Measurements from ENCODE around the gene TSC22D2.
A peak's percentile ranks its signal among the peaks of the same experiment; 100 is the strongest.

Gene TSC22D2

DNA sequence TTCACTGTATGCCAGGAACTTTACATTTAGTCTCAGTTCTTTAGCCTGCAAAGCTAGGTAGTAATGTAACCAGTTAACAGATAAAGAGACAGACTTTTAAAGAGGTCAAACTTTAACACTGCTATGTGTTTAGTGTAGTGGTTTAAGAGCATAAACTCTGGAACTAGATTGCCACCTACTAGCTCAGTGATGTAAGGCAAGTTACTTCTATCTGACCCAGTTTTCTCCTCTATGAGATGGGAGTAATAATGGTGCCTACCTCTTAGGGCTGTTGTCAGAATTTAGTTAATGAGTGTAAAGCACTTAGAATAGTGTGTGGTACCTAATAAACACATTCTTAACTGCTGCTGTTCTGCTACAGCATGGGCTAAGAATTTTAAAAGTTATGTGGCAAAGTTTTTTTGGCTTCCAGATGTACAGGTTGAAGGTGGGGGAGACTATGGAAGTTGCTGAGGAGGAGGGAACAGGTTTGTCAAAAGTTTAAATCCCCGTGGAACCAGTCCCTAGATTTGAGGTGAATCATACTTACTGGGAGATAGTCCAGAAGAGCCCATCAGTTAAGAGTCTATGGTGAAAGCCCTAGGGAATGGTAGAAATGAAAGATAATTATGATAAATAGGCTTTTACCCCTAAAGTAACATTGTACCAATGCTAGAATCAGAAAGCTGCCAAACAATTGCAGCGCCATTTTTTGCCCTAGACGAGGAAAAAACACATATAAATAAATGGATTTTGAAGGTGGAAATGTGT is 13.9 kb downstream of the TSC22D2 start:
- peak; percentile 66 for ATAC-seq (ENCODE audit: low read depth)
- Histone ChIP-seq H3K4me1 (ENCODE audit: insufficient read depth, poor library complexity, severe bottlenecking) (peaks cover 67% of the 10 kb centered on the region), H3K4me3 (ENCODE audit: severe bottlenecking) (no peak overlapping the region), H3K27me3 (ENCODE audit: insufficient read depth, poor library complexity, severe bottlenecking) (no peaks in the 10 kb centered on the region), H3K9me3 (ENCODE audit: severe bottlenecking) (no peaks in the 10 kb centered on the region), H3K27ac (ENCODE audit: poor library complexity, severe bottlenecking) (peak overlapping the region; percentile 93), H3K36me3 (ENCODE audit: low read depth) (peaks cover 79% of the 10 kb centered on the region)
- DNase-seq (ENCODE audit: low spot score): no peak
- TF ChIP-seq, protein P1, sequence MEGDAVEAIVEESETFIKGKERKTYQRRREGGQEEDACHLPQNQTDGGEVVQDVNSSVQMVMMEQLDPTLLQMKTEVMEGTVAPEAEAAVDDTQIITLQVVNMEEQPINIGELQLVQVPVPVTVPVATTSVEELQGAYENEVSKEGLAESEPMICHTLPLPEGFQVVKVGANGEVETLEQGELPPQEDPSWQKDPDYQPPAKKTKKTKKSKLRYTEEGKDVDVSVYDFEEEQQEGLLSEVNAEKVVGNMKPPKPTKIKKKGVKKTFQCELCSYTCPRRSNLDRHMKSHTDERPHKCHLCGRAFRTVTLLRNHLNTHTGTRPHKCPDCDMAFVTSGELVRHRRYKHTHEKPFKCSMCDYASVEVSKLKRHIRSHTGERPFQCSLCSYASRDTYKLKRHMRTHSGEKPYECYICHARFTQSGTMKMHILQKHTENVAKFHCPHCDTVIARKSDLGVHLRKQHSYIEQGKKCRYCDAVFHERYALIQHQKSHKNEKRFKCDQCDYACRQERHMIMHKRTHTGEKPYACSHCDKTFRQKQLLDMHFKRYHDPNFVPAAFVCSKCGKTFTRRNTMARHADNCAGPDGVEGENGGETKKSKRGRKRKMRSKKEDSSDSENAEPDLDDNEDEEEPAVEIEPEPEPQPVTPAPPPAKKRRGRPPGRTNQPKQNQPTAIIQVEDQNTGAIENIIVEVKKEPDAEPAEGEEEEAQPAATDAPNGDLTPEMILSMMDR (IDR thresholded peaks at IDR 0.05; ENCODE audit: poor library complexity, severe bottlenecking): no peak

DNA sequence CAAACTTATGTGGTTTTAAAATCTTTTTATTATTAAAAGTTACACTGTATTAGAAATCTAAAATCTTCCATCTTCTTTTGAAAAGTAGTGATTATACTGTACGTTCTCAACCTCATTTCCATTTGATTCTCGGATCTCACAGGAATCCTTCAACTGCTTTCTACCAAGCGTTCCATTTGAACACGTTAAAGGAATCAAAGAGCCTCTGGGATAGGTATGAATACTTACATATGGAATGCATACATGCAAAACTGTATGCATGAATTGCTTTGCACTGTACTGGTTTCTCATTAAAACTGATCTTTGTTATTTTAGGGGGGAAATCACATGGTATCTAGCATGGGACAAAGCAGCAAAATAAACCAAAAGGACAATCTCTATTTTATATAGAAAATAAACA is 14.8 kb downstream of the TSC22D2 start:
- DNase-seq (ENCODE audit: low spot score): no peak
- Histone ChIP-seq H3K9me3 (ENCODE audit: severe bottlenecking) (no peaks in the 10 kb centered on the region), H3K27ac (ENCODE audit: poor library complexity, severe bottlenecking) (no peak overlapping the region), H3K4me3 (ENCODE audit: severe bottlenecking) (no peak overlapping the region), H3K27me3 (ENCODE audit: insufficient read depth, poor library complexity, severe bottlenecking) (no peaks in the 10 kb centered on the region), H3K36me3 (ENCODE audit: low read depth) (peaks cover 83% of the 10 kb centered on the region), H3K4me1 (ENCODE audit: insufficient read depth, poor library complexity, severe bottlenecking) (peaks cover 67% of the 10 kb centered on the region)
- TF ChIP-seq, protein P1 (IDR thresholded peaks at IDR 0.05; ENCODE audit: poor library complexity, severe bottlenecking): no peak
- ATAC-seq (ENCODE audit: low read depth): no peak

DNA sequence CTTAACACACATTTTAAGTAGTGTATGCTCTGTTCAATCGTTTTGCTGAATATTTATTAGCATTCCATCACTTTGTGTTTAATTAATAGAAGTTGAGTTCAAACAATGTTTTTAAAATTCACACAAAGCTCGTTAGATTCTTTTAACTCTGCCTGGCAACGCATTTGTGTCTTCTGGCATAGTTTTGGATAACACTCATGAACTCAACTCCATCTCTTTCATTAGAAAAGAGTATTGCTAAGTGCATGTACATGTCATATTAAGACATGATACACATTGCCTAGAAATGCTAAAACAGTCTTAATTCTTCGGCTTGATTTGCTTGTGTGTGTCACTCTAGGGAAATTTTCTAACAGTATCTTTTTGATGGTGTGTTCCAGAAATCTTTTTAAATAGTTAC is 15.7 kb downstream of the TSC22D2 start:
- DNase-seq (ENCODE audit: low spot score) (no peak), ATAC-seq (ENCODE audit: low read depth) (no peak)
- H3K9me3 ChIP-seq (ENCODE audit: severe bottlenecking): no peaks in the 10 kb centered on the region
- H3K4me1 ChIP-seq (ENCODE audit: insufficient read depth, poor library complexity, severe bottlenecking): peaks cover 65% of the 10 kb centered on the region
- TF ChIP-seq, protein P1 (IDR thresholded peaks at IDR 0.05; ENCODE audit: poor library complexity, severe bottlenecking): no peak
- no peak overlapping the region for H3K27ac ChIP-seq (ENCODE audit: poor library complexity, severe bottlenecking)
- H3K27me3 ChIP-seq (ENCODE audit: insufficient read depth, poor library complexity, severe bottlenecking): no peaks in the 10 kb centered on the region
- peaks cover 82% of the 10 kb centered on the region for H3K36me3 ChIP-seq (ENCODE audit: low read depth)
- no peak overlapping the region for H3K4me3 ChIP-seq (ENCODE audit: severe bottlenecking)

DNA sequence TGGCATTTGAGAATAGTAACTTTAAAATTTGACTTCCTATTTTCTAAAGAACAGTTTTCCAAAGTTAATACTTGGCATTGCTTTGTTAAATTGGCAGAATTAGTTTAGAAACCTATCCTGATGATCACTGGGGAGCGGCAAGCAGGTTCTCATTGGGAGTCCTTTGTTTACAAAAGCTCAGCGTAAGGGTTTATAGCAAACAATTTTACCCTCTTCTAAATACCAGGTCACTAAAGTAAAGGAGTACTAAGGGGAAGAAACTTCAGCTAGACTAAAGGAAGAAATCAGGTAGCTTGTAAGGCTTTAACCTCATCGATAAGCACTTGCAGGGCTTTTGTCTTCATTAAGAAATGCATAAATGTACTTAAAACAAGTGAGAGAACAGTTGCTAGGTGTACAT is 18.2 kb downstream of the TSC22D2 start:
- TF ChIP-seq, protein P1 (IDR thresholded peaks at IDR 0.05; ENCODE audit: poor library complexity, severe bottlenecking): no peak
- no peak for ATAC-seq (ENCODE audit: low read depth)
- no peaks in the 10 kb centered on the region for H3K9me3 ChIP-seq (ENCODE audit: severe bottlenecking)

DNA sequence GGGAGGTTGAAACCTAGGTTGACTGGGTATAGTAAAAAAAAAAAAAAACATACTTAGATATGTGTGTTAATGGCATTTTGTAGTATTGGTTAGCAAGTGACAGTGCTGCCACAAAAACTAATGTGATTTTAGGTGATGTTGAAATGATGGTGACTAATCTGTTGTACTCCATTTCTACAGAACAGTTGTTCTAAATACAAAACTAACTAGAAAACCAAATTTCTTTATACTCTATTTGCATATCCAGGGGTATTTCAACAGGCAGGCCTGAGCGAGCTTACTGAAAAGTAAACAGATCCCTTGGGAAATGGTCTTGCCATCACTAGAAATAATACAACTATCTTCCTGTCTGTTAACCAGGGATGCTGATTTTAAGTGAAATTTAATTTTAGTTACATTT is 20.5 kb downstream of the TSC22D2 start:
- H3K36me3 ChIP-seq (ENCODE audit: low read depth): peaks cover 69% of the 10 kb centered on the region
- ATAC-seq (ENCODE audit: low read depth) (no peak), DNase-seq (ENCODE audit: low spot score) (no peak)
- H3K27ac ChIP-seq (ENCODE audit: poor library complexity, severe bottlenecking): peak overlapping the region; percentile 21
- H3K9me3 ChIP-seq (ENCODE audit: severe bottlenecking): no peaks in the 10 kb centered on the region
- no peaks in the 10 kb centered on the region for H3K27me3 ChIP-seq (ENCODE audit: insufficient read depth, poor library complexity, severe bottlenecking)
- H3K4me3 ChIP-seq (ENCODE audit: severe bottlenecking): no peak overlapping the region
- peaks cover 46% of the 10 kb centered on the region for H3K4me1 ChIP-seq (ENCODE audit: insufficient read depth, poor library complexity, severe bottlenecking)
- TF ChIP-seq, protein P1 (IDR thresholded peaks at IDR 0.05; ENCODE audit: poor library complexity, severe bottlenecking): no peak

More for the DNA sequence above, 18.2 kb downstream of the TSC22D2 start:
- Histone ChIP-seq H3K4me3 (ENCODE audit: severe bottlenecking) (no peak overlapping the region), H3K36me3 (ENCODE audit: low read depth) (peaks cover 75% of the 10 kb centered on the region), H3K4me1 (ENCODE audit: insufficient read depth, poor library complexity, severe bottlenecking) (peaks cover 47% of the 10 kb centered on the region), H3K27me3 (ENCODE audit: insufficient read depth, poor library complexity, severe bottlenecking) (no peaks in the 10 kb centered on the region), H3K27ac (ENCODE audit: poor library complexity, severe bottlenecking) (no peak overlapping the region)
- DNase-seq (ENCODE audit: low spot score): no peak
